Stimulated activated CD4-positive, alpha-beta T cell treated with anti-CD3 and anti-CD28 coated beads, Interleukin-1b, Interleukin-23, amount 100 ng/mL, for 48 hours (primary cell): ENCODE measurements around the gene ULK2.
A peak's percentile ranks its signal among the peaks of the same experiment; 100 is the strongest.

ENCODE experiments used
- DNase-seq: peaks from one replicate; pipeline ENCODE4 v3.0.0-alpha.2; 2020

ULK2 gene

DNA sequence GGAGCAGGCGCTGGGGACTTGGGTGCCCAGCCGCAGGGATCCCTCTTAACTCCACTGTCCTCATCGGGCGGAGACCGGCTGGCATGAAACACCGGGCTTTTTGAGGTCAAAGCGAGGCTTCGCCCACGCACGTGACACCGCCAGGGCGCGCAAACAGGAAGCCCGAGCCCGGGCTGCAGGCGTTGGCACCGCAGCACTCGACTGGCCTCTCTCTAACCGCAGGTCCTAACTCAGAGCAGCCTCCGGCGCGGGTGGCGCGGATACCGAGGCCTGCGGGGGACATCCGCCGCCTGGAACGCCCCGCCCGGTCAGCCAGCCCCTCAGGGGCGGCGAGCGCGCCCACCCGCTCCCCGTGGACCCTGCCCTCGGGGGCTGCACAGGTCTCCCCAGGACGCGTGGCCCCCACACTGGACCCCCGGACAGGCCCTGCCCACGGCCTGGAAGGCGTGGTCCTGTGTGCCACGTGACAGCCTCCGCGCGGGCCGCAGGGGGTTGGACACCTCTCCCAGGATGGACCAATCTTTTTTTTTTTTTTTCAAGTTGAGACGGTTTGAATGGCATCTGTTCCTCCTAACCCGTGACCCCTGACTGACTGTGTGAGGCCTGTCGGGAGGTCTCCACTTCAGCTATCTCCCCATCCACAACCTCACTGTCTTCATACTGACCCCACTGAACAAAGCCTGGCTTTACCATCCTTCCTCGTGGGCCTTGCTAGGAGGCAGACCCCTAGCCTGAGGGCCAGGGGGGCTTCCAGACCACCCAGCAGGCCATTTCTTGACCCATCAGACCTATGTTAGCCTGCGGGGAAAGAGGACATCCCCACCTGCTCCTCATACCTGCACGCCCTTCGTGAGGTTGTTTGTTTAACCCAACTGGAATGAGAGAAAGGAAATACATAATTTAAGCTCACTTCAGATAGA, 143.0 kb downstream of the ULK2 start:
- peak; percentile 56 for DNase-seq

DNA sequence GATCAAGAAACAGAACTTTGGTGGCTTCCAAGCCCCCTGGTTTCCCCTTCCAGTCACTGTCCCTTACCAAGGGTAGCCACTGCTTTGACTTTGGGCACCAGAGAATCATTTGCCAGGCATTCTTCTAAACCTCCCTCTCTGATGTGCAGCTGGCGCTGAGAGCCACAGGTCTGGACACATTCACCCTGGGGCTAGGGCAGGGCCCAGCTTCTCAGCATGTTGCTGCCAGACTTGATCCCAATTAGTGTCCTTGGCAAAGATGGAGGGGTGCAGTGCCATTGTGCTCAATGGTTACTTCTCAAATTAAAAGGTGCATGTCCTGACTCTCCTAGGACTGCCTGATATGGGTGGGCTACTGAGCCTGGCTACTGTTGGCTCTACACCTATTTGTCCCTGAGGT, 143.8 kb downstream of the ULK2 start:
- DNase-seq, result no peak
